BLaER1 treated with 17β-estradiol and CSF1 and Interleukin-3, amounts not matched to agents 10 nM and 100 nM (cell line): ENCODE measurements around the gene MACROD1.

ENCODE experiments used
- H3K27ac ChIP-seq, 11 experiments: shearing (Covaris generic); formaldehyde crosslinking; 2 replicates each; pipeline ENCODE4 v1.8.1; 2022
- H3K27me3 ChIP-seq, 11 experiments: shearing (Covaris generic); formaldehyde crosslinking; 2 replicates each; pipeline ENCODE4 v1.8.1; 2022
- H3K36me3 ChIP-seq, 11 experiments: shearing (Covaris generic); formaldehyde crosslinking; 2 replicates each; pipeline ENCODE4 v1.8.1; 2022
- H3K4me1 ChIP-seq, 10 experiments: shearing (Covaris generic); formaldehyde crosslinking; 2 replicates each; pipeline ENCODE4 v1.8.1; 2022
- H3K4me2 ChIP-seq, 11 experiments: shearing (Covaris generic); formaldehyde crosslinking; 2 replicates each; pipeline ENCODE4 v1.8.1; 2022
- H3K4me3 ChIP-seq, 10 experiments: shearing (Covaris generic); formaldehyde crosslinking; 2 replicates each; pipeline ENCODE4 v1.8.1; 2022
- H3K9ac ChIP-seq, 11 experiments: shearing (Covaris generic); formaldehyde crosslinking; 2 replicates each; pipeline ENCODE4 v1.8.1; 2022
- H3K9me3 ChIP-seq, 11 experiments: shearing (Covaris generic); formaldehyde crosslinking; replicated peaks in 1 of 11; 2 replicates each; pipeline ENCODE4 v1.8.1; 2022
- H4K20me1 ChIP-seq, 11 experiments: shearing (Covaris generic); formaldehyde crosslinking; 2 replicates each; pipeline ENCODE4 v1.8.1; 2022
- Cebpa-rat ChIP-seq, 11 experiments: shearing (Covaris generic); IDR thresholded peaks; 2 replicates each; pipeline ENCODE4 v1.8.1; 2022

The MACROD1 gene

DNA sequence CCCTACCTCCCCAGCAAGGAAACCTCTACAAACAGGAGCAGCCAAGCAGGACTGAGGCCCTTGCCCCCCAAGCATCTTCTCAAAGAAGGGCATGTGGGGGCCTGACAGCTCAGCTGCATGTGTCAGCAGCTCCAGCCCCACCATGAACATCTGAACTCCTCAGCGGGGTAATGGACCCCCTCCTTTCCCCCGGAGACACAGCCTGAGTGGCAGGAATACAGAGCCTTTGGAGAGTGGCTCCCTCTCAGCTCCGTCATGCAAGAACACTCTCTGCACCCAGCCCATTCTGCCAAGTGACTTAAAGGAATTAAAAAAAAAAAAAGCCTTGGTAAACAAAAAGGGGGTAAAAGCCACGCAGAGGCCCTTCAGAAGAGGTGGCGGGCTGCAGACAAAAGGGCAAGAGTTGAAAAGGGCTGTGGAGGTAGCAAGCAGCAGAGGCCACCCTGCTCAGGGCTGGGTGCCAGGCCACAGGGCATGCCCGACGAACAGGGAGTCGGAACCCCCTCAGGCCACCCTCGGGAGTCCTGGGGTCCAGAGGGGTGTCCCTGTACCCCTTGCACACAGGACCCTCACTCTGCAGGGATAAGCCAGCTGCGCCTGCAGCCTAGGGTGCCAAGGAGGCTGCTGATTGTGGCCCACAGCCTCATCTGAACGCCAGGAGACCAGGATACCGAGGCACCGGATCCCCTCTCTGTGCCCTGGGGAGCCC is 62.5 kb downstream of the MACROD1 start:
- Histone ChIP-seq H3K36me3 (peaks cover 0 to 4% (median 0%) of the 10 kb centered on the region in 11 experiments; a peak in 1 of 22 replicates), H3K4me1 (peaks cover 0 to 82% (median 67%) of the 10 kb centered on the region in 10 experiments; a peak in 17 of 20 replicates), H3K9me3 (no peaks in the 10 kb centered on the region), H3K4me3 (no peak overlapping the region; a peak in 1 of 20 replicates), H3K4me2 (peak overlapping the region in 9 of 11 experiments; percentile 18 to 88 (median 69); a peak in 18 of 22 replicates), H3K27me3 (no peaks in the 10 kb centered on the region), H3K27ac (peak overlapping the region in 4 of 11 experiments; percentile 1 to 46 (median 18); a peak in 3 of 22 replicates), H3K9ac (peak overlapping the region in 6 of 11 experiments; percentile 5 to 66 (median 38); a peak in 8 of 22 replicates), H4K20me1 (peaks cover 3 to 92% (median 56%) of the 10 kb centered on the region in 11 experiments; a peak in 20 of 22 replicates)
- no peak for TF ChIP-seq Cebpa-rat (IDR thresholded peaks at IDR 0.05)

DNA sequence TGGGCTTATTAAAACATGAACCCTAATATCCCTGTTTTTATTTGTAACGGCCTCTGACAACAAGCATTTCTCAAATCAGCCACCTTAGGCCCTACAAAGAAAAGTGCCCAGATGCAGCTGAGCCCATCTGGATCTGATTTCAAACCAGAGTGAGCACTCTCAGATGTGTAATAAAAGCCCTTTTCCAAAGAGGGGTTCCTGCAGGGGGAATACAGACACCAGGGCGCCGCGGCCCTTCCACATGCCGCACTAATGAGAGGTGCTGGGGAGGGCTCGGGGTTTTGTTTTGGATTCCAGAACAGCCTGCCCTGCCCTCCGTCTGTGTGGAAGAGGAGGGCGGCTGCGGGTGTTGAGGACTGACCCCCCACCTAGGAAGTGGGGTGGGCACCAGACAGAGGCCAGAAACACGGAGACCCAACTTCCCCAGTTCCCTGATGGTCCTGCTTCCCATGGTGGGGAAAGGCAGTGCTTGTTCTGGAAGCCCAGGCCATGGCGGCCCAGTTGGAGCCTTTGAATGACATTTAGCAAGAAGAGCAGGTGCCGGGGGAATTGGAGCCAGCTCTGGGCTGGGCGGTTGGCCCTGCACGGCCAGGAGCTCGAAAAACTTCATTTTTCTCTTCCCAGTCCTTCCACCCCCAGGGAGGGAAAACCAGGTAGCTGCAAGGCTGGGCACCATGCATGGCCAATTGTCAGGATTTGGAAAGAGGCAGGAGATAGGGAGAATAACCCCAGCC is 63.7 kb downstream of the MACROD1 start:
- H3K9me3 ChIP-seq, result no peaks in the 10 kb centered on the region
- no peak overlapping the region for H3K9ac ChIP-seq
- peaks cover 13 to 92% (median 66%) of the 10 kb centered on the region in 11 experiments; a peak in 20 of 22 replicates for H4K20me1 ChIP-seq
- no peak for TF ChIP-seq Cebpa-rat (IDR thresholded peaks at IDR 0.05)
- H3K4me2 ChIP-seq, result peak overlapping the region in 5 of 11 experiments; percentile 4 to 87 (median 36); a peak in 6 of 22 replicates
- no peak overlapping the region for H3K4me3 ChIP-seq
- peaks cover under 1 to 81% (median 71%) of the 10 kb centered on the region in 10 experiments; a peak in 19 of 20 replicates for H3K4me1 ChIP-seq
- peaks cover 0 to 4% (median 0%) of the 10 kb centered on the region in 11 experiments; a peak in 1 of 22 replicates for H3K36me3 ChIP-seq
- H3K27me3 ChIP-seq, result no peaks in the 10 kb centered on the region
- no peak overlapping the region for H3K27ac ChIP-seq

DNA sequence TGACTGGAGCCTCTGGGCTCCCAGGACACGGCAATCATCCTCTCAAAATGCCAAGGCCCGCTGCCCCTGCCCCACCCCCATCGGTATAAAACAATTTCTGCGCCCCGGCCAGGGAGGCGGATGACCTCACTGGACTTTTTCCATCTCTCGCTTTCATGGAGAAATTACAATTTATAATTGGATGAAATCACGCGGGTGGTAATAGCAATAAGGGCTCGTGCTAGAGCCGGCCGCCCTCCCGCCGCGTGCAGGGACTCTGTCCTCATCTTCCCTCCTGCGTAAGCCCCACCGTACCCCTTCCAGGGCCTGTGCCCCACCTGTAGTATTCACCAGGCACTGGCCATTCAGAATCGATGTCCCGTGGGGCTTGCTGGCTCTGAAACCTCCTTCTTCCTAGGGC is 64.5 kb downstream of the MACROD1 start:
- TF ChIP-seq Cebpa-rat (IDR thresholded peaks at IDR 0.05), result no peak
- H3K36me3 ChIP-seq, result peaks cover 0 to 4% (median 0%) of the 10 kb centered on the region in 11 experiments; a peak in 1 of 22 replicates
- H3K9me3 ChIP-seq, result no peaks in the 10 kb centered on the region
- peaks cover 8 to 82% (median 76%) of the 10 kb centered on the region in 10 experiments for H3K4me1 ChIP-seq
- H3K4me2 ChIP-seq, result peak overlapping the region in 5 of 11 experiments; percentile 11 to 45 (median 32); a peak in 8 of 22 replicates
- H4K20me1 ChIP-seq, result peaks cover 12 to 96% (median 72%) of the 10 kb centered on the region in 11 experiments; a peak in 20 of 22 replicates
- no peak overlapping the region for H3K4me3 ChIP-seq
- H3K27me3 ChIP-seq, result no peaks in the 10 kb centered on the region
- 0 out of 22 replicates have a peak overlapping the region, but pooled peaks of 1 of the 11 experiments have one; percentile 13 for H3K9ac ChIP-seq
- no peak overlapping the region for H3K27ac ChIP-seq

DNA sequence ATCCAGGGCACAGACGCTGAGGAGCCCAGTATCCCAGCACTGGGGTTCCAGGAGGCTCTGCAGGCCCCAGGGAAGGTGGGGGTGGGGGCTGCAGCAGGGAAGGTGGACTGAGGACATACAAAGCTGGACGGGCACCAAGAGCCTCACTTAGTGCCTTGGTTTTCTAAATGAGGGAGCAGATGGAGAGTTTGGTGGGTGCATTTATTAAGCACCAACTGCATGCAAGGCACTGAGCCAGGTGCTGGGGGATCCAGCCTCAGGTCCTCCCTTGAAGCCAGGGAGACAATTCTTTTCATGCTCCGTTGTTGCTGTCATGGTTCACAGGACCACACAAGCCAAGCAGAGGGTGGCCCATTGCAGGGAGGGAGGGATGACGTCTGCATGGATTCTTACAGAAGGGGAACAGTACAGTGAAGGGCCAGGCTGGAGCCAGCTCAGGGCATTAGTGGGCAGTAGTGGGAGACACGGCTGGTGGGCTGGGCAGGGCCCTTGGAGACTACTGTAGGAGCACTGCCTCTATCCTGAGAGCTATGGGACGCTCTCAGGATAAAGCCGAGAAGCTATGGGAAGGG is 65.0 kb downstream of the MACROD1 start:
- H3K4me3 ChIP-seq, result no peak overlapping the region
- H3K36me3 ChIP-seq, result 0 out of 22 replicates have a peak, but pooled peaks cover 0 to 4% (median 0%) of the 10 kb centered on the region in 11 experiments
- H3K4me2 ChIP-seq, result peak overlapping the region in 5 of 11 experiments; percentile 11 to 45 (median 32); a peak in 9 of 22 replicates
- H4K20me1 ChIP-seq, result peaks cover 10 to 96% (median 72%) of the 10 kb centered on the region in 11 experiments; a peak in 20 of 22 replicates
- no peak overlapping the region for H3K27ac ChIP-seq
- no peak overlapping the region for H3K9ac ChIP-seq
- H3K4me1 ChIP-seq, result peaks cover 13 to 82% (median 76%) of the 10 kb centered on the region in 10 experiments
- TF ChIP-seq Cebpa-rat (IDR thresholded peaks at IDR 0.05), result no peak
- H3K27me3 ChIP-seq, result no peaks in the 10 kb centered on the region
- no peaks in the 10 kb centered on the region for H3K9me3 ChIP-seq

DNA sequence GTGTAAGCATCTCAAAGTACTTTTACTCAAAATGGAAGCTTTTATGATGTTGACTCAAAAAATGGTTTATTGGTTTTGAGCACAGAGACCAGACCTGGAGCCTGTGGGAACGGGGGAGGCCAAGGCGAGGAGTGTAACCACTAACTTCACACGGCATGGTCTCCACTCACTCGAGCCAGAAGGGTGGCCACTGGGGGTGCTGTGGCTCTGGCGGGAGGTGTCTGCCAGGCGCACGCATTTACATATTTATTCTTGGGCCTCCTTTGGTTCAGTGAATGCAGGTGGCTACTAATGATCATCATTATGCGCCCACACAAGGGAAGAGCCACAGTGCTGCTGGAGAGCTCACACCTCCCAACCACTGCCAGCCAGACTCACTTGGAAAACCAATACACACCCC is 65.6 kb downstream of the MACROD1 start:
- no peak overlapping the region for H3K9ac ChIP-seq
- peak overlapping the region in 4 of 11 experiments; percentile 28 to 45 (median 34); a peak in 4 of 22 replicates for H3K4me2 ChIP-seq
- no peaks in the 10 kb centered on the region for H3K27me3 ChIP-seq

DNA sequence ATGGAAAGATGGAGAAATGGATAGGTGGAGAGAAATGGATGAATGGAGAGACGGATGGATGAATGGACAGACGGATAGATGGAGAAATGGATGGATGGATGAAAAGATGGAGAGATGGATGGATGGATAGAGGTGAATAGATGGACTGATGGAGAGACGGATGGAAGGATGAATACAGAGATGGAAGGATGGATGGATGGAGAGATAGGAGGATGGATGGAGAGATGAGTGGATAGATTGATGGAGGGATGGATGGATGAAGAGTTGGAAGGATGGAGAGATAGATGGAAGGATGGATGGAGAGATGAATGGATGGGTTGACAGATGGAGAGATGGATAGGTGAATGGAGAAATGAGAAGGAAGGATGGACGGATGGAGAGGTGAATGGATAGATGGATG is 66.5 kb downstream of the MACROD1 start:
- no peak for TF ChIP-seq Cebpa-rat (IDR thresholded peaks at IDR 0.05)
- no peaks in the 10 kb centered on the region for H3K9me3 ChIP-seq
- H3K36me3 ChIP-seq, result 0 out of 22 replicates have a peak, but pooled peaks cover 0 to 4% (median 0%) of the 10 kb centered on the region in 11 experiments
- H3K27me3 ChIP-seq, result no peaks in the 10 kb centered on the region
- H3K9ac ChIP-seq, result no peak overlapping the region
- no peak overlapping the region for H3K27ac ChIP-seq
- H3K4me3 ChIP-seq, result no peak overlapping the region
- peaks cover 28 to 82% (median 76%) of the 10 kb centered on the region in 10 experiments for H3K4me1 ChIP-seq
- H4K20me1 ChIP-seq, result peaks cover 19 to 98% (median 74%) of the 10 kb centered on the region in 11 experiments; a peak in 19 of 22 replicates
- H3K4me2 ChIP-seq, result no peak overlapping the region

More for the DNA sequence above, 65.6 kb downstream of the MACROD1 start:
- Histone ChIP-seq H4K20me1 (peaks cover 14 to 98% (median 74%) of the 10 kb centered on the region in 11 experiments; a peak in 20 of 22 replicates), H3K4me1 (peaks cover 19 to 82% (median 76%) of the 10 kb centered on the region in 10 experiments), H3K27ac (no peak overlapping the region), H3K4me3 (no peak overlapping the region), H3K9me3 (no peaks in the 10 kb centered on the region), H3K36me3 (0 out of 22 replicates have a peak, but pooled peaks cover 0 to 4% (median 0%) of the 10 kb centered on the region in 11 experiments)
- no peak for TF ChIP-seq Cebpa-rat (IDR thresholded peaks at IDR 0.05)

- H3K4me3 ChIP-seq, result no peak overlapping the region
- H4K20me1 ChIP-seq, result peaks cover 23 to 98% (median 64%) of the 10 kb centered on the region in 11 experiments; a peak in 18 of 22 replicates
- no peak for TF ChIP-seq Cebpa-rat (IDR thresholded peaks at IDR 0.05)
- H3K27me3 ChIP-seq, result no peaks in the 10 kb centered on the region
- H3K4me1 ChIP-seq, result peaks cover 38 to 82% (median 76%) of the 10 kb centered on the region in 10 experiments
- 0 out of 22 replicates have a peak, but pooled peaks cover 0 to 4% (median 0%) of the 10 kb centered on the region in 11 experiments for H3K36me3 ChIP-seq
- H3K9ac ChIP-seq, result peak overlapping the region in 2 of 11 experiments; percentile 38 to 54; a peak in 2 of 22 replicates
- no peaks in the 10 kb centered on the region for H3K9me3 ChIP-seq
- H3K4me2 ChIP-seq, result peak overlapping the region in 4 of 11 experiments; percentile 10 to 98 (median 96); a peak in 4 of 22 replicates
- H3K27ac ChIP-seq, result no peak overlapping the region
These were observed 67.5 kb downstream of the MACROD1 start for GRCh38 chr11:64098318-64098831.
